ENCODE data around the gene GBP4.

- TF ChIP-seq POLR2AphosphoS5 (IDR thresholded peaks at IDR 0.05; ENCODE audit: low read depth, low read length) (no peak), POLR2A (IDR thresholded peaks at IDR 0.05; ENCODE audit: low read depth, low read length) (no peak), TAF1 (IDR thresholded peaks at IDR 0.05; ENCODE audit: borderline replicate concordance, low read depth, low read length) (no peak)
These were observed 56.6 kb downstream of the GBP4 start for GRCh38 chr1:89142160-89142559.

Data from GM12892 (cell line).